Gastrocnemius medialis (tissue), 4 donors: Measurements from ENCODE around the gene SLC48A1.

Source experiments
- POLR2A ChIP-seq, 2 donors: fragments of 450-650 bp; IDR thresholded peaks; one replicate each; pipeline ENCODE4 v1.6.1; 2017; ENCODE audit warnings: antibody characterized with exemption in 2 of 2, mild to moderate bottlenecking in 2 of 2, moderate library complexity in 2 of 2
- TF ChIP-seq, protein P1 (sequence below), 5 experiments: fragments of 450-650 bp in 3 of 5; fragments of 200-600 bp in 2 of 5; sonication (generic) in 2 of 5; IDR thresholded peaks in 4 of 5; conservative IDR thresholded peaks in 1 of 5; 1 replicate in 4 of 5; 2 replicates in 1 of 5; pipeline ENCODE4 v1.5.1; 2016 to 2019; ENCODE audit warnings: antibody characterized with exemption in 5 of 5, mild to moderate bottlenecking in 3 of 5, moderate library complexity in 3 of 5

DNA sequence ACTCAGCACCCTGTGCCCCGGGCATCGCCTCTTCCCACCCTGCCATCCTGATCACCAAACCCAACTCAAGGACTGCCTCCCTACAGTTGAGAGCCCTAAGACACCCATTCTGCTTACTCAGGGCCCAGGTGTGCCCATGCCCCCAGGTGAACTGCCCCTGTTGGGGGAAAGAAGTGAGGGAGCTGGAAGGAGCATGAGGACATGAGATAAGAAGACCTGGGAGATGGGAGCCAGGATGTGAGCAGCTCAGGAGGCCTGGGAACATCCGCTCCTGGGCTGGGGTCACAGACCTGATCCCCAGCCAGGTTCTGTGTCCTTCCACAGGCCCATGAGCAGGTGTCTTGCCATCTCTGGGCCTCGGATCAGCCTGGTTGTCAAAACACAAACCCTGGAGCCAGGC, 20.9 kb upstream of the SLC48A1 start:
- TF ChIP-seq, protein P1, sequence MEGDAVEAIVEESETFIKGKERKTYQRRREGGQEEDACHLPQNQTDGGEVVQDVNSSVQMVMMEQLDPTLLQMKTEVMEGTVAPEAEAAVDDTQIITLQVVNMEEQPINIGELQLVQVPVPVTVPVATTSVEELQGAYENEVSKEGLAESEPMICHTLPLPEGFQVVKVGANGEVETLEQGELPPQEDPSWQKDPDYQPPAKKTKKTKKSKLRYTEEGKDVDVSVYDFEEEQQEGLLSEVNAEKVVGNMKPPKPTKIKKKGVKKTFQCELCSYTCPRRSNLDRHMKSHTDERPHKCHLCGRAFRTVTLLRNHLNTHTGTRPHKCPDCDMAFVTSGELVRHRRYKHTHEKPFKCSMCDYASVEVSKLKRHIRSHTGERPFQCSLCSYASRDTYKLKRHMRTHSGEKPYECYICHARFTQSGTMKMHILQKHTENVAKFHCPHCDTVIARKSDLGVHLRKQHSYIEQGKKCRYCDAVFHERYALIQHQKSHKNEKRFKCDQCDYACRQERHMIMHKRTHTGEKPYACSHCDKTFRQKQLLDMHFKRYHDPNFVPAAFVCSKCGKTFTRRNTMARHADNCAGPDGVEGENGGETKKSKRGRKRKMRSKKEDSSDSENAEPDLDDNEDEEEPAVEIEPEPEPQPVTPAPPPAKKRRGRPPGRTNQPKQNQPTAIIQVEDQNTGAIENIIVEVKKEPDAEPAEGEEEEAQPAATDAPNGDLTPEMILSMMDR (IDR thresholded peaks at IDR 0.05 in 4 of 5, conservative IDR thresholded peaks at IDR 0.05 in 1 of 5) = no peak
- no peak for TF ChIP-seq POLR2A (IDR thresholded peaks at IDR 0.05)
